H1 (cell line): ENCODE data around the gene GPC1. TPM values are rescaled to one million over a fixed set of nuclear protein-coding genes. Genes with fewer than 3 reads are reported as not detected.
A peak's percentile ranks its signal among the peaks of the same experiment; 100 is the strongest.

Experiments used
- CTCF ChIA-PET: fragments of 300-600 bp; sonication (Branson Sonifier 250); formaldehyde crosslinking; loops from one replicate; lab custom pipeline; 2021; ENCODE audit not compliant: partially characterized antibody; lab: Charles Lee
- POLR2A ChIA-PET: fragments of 300-600 bp; sonication (Branson Sonifier 250); formaldehyde crosslinking; loops from one replicate; lab custom pipeline; 2021; ENCODE audit warnings: inconsistent platforms; ENCODE audit not compliant: partially characterized antibody; lab: Charles Lee
- DNase-seq, 2 experiments: peaks; one replicate each; pipeline versions ENCODE4 v3.0.0 to v3.0.0-alpha.2; 2010 to 2022; ENCODE audit warnings: low spot score in 2 of 2, low read depth in 1 of 2, mixed read lengths in 1 of 2
- FAIRE-seq: peaks from 2 replicates; lab custom pipeline; 2011; peaks lifted over from hg19 to GRCh38; lab: Jason Lieb, UNC
- H2AFZ ChIP-seq: 2 replicates; pipeline ENCODE4 v1.8.1; 2012; ENCODE audit warnings: low read length, inconsistent platforms
- H2AK5ac ChIP-seq: 2 replicates; pipeline ENCODE4 v1.6.1; 2013; ENCODE audit warnings: low read depth, low read length
- H2BK120ac ChIP-seq: replicated peaks from 2 replicates; pipeline ENCODE3; 2013; ENCODE audit warnings: low read depth, low read length, inconsistent platforms
- H2BK12ac ChIP-seq: 2 replicates; pipeline ENCODE4 v1.6.1; 2013; ENCODE audit warnings: low read depth, low read length
- H2BK15ac ChIP-seq: 2 replicates; pipeline ENCODE4 v1.6.1; 2013; ENCODE audit warnings: low read length
- H2BK20ac ChIP-seq: 2 replicates; pipeline ENCODE4 v1.6.1; 2013; ENCODE audit warnings: low read length
- H2BK5ac ChIP-seq: 2 replicates; pipeline ENCODE4 v1.6.1; 2013; ENCODE audit warnings: low read depth, low read length
- H3K14ac ChIP-seq: 2 replicates; pipeline ENCODE4 v1.6.1; 2013; ENCODE audit warnings: inconsistent platforms; ENCODE audit not compliant: insufficient read length
- H3K18ac ChIP-seq: 2 replicates; pipeline ENCODE4 v1.6.1; 2013; ENCODE audit warnings: low read length; ENCODE audit errors: extremely low read depth
- H3K23ac ChIP-seq: 2 replicates; pipeline ENCODE4 v1.6.1; 2013; ENCODE audit warnings: inconsistent platforms; ENCODE audit not compliant: insufficient read length
- H3K23me2 ChIP-seq: 2 replicates; pipeline ENCODE4 v1.6.1; 2013; ENCODE audit warnings: low read depth, low read length
- H3K27ac ChIP-seq: 2 replicates; pipeline ENCODE4 v1.6.1; 2011; ENCODE audit warnings: low read depth, low read length, inconsistent platforms
- H3K27me3 ChIP-seq, 4 experiments: replicated peaks in 1 of 4; 1 replicate in 1 of 4; 2 replicates in 3 of 4; pipeline versions ENCODE4 v1.6.1 to v1.8.1; 2011 to 2013; ENCODE audit warnings: low read length in 3 of 4, mild to moderate bottlenecking in 3 of 4, inconsistent platforms in 2 of 4, mixed read lengths in 2 of 4, moderate library complexity in 1 of 4; ENCODE audit not compliant: control insufficient read depth in 3 of 4, insufficient read depth in 3 of 4; ENCODE audit errors: extremely low read depth in 1 of 4
- H3K36me3 ChIP-seq, 4 experiments: 2 replicates each; pipeline versions ENCODE4 v1.6.1 to v1.8.1; 2011 to 2013; ENCODE audit warnings: mild to moderate bottlenecking in 4 of 4, low read length in 3 of 4, moderate library complexity in 2 of 4, control low read depth in 1 of 4, inconsistent platforms in 1 of 4; ENCODE audit not compliant: insufficient read depth in 4 of 4, control insufficient read depth in 2 of 4
- H3K4ac ChIP-seq: replicated peaks from 2 replicates; pipeline ENCODE3; 2013; ENCODE audit warnings: low read length, low read depth, mixed read lengths, inconsistent platforms; ENCODE audit not compliant: insufficient read length
- H3K4me1 ChIP-seq, 4 experiments: replicated peaks in 1 of 4; 1 replicate in 1 of 4; 2 replicates in 3 of 4; pipeline versions ENCODE4 v1.6.1 to v1.8.1; 2011 to 2013; ENCODE audit warnings: low read length in 3 of 4, inconsistent platforms in 2 of 4, mixed read lengths in 1 of 4; ENCODE audit not compliant: insufficient read depth in 4 of 4, control insufficient read depth in 3 of 4
- H3K4me2 ChIP-seq, 2 experiments: 2 replicates each; pipeline versions ENCODE4 v1.6.1 to v1.8.1; 2011 to 2013; ENCODE audit warnings: low read depth in 2 of 2, low read length in 2 of 2, control low read depth in 1 of 2, inconsistent platforms in 1 of 2, mild to moderate bottlenecking in 1 of 2; ENCODE audit not compliant: insufficient read depth in 1 of 2
- H3K4me3 ChIP-seq, 4 experiments: fragments of 200-600, 300-600 bp in 1 of 4; sonication (generic), shearing (Covaris generic), sonication (Bioruptor Twin) in 1 of 4; 2 replicates each; pipeline versions ENCODE4 v1.5.1 to v1.8.1; 2011 to 2016; ENCODE audit warnings: low read length in 4 of 4, low read depth in 3 of 4, control low read depth in 2 of 4, inconsistent platforms in 2 of 4, mild to moderate bottlenecking in 2 of 4, mixed read lengths in 1 of 4, moderate library complexity in 1 of 4; ENCODE audit not compliant: insufficient read depth in 2 of 4; ENCODE audit errors: extremely low read depth in 1 of 4
- H3K56ac ChIP-seq: replicated peaks from 2 replicates; pipeline ENCODE3; 2013; ENCODE audit warnings: low read depth, mild to moderate bottlenecking, mixed read lengths, low read length, inconsistent platforms; ENCODE audit not compliant: insufficient read length
- H3K79me1 ChIP-seq: 2 replicates; pipeline ENCODE4 v1.6.1; 2013; ENCODE audit warnings: low read depth, low read length, control low read depth
- H3K79me2 ChIP-seq, 2 experiments: 2 replicates each; pipeline versions ENCODE4 v1.6.1 to v1.8.1; 2012 to 2013; ENCODE audit warnings: low read length in 2 of 2, mild to moderate bottlenecking in 2 of 2, inconsistent platforms in 1 of 2; ENCODE audit not compliant: insufficient read depth in 2 of 2, control insufficient read depth in 1 of 2
- H3K9ac ChIP-seq, 4 experiments: replicated peaks in 1 of 4; 1 replicate in 1 of 4; 2 replicates in 3 of 4; pipeline versions ENCODE4 v1.6.1 to v1.8.1; 2011 to 2013; ENCODE audit warnings: low read depth in 3 of 4, low read length in 3 of 4, control low read depth in 2 of 4, mild to moderate bottlenecking in 2 of 4, moderate library complexity in 2 of 4, inconsistent platforms in 1 of 4; ENCODE audit errors: extremely low read depth in 1 of 4
- H3K9me3 ChIP-seq, 2 experiments: 2 replicates each; pipeline versions ENCODE4 v1.6.1 to v1.8.1; 2012 to 2013; ENCODE audit warnings: mild to moderate bottlenecking in 2 of 2, moderate library complexity in 2 of 2, control low read depth in 1 of 2, inconsistent platforms in 1 of 2, low read depth in 1 of 2, low read length in 1 of 2, mixed read lengths in 1 of 2; ENCODE audit not compliant: insufficient read depth in 2 of 2
- H4K20me1 ChIP-seq, 2 experiments: replicated peaks in 1 of 2; 2 replicates each; pipeline versions ENCODE3 to v1.8.1; 2011 to 2013; ENCODE audit warnings: inconsistent platforms in 2 of 2, low read length in 2 of 2, mild to moderate bottlenecking in 1 of 2; ENCODE audit not compliant: insufficient read depth in 2 of 2, control insufficient read depth in 1 of 2
- H4K5ac ChIP-seq: 2 replicates; pipeline ENCODE4 v1.6.1; 2013; ENCODE audit warnings: low read length, low read depth, mixed read lengths, inconsistent platforms; ENCODE audit not compliant: insufficient read length
- H4K8ac ChIP-seq: 2 replicates; pipeline ENCODE4 v1.8.0; 2013; ENCODE audit warnings: mild to moderate bottlenecking, moderate library complexity, low read length, inconsistent platforms; ENCODE audit not compliant: insufficient read depth; ENCODE audit errors: extremely low read depth
- H4K91ac ChIP-seq: replicated peaks from 2 replicates; pipeline ENCODE3; 2013; ENCODE audit warnings: low read length, mixed read lengths, inconsistent platforms; ENCODE audit not compliant: insufficient read length
- ATF3 ChIP-seq: IDR thresholded peaks from 2 replicates; pipeline ENCODE4 v1.6.1; 2011; ENCODE audit warnings: low read depth, mild to moderate bottlenecking, low read length; ENCODE audit not compliant: insufficient read depth
- BRCA1 ChIP-seq: IDR thresholded peaks from 2 replicates; pipeline ENCODE4 v1.6.1; 2012; ENCODE audit warnings: low read depth, low read length, improper control_type of control experiment
- EZH2 ChIP-seq: fragments of 200-600 bp; sonication (generic); IDR thresholded peaks from 2 replicates; pipeline ENCODE4 v1.7.1; 2012; ENCODE audit warnings: low read depth, mild to moderate bottlenecking, moderate library complexity, low read length, inconsistent platforms; ENCODE audit not compliant: severe bottlenecking
- GTF2F1 ChIP-seq: IDR thresholded peaks from 2 replicates; pipeline ENCODE4 v1.6.1; 2012; ENCODE audit warnings: low read depth, low read length, improper control_type of control experiment, borderline replicate concordance
- JUND ChIP-seq: IDR thresholded peaks from 2 replicates; pipeline ENCODE4 v1.6.1; 2011; ENCODE audit warnings: mild to moderate bottlenecking, improper control_type of control experiment, low read length
- KDM5A ChIP-seq: fragments of 200-600 bp; IDR thresholded peaks from 2 replicates; pipeline ENCODE4 v1.7.1; 2012; ENCODE audit warnings: mild to moderate bottlenecking, low read length, inconsistent platforms, mixed read lengths
- PHF8 ChIP-seq: fragments of 200-600 bp; sonication (generic); conservative IDR thresholded peaks from 2 replicates; pipeline ENCODE4 v1.7.1; 2012; ENCODE audit warnings: low read depth, mild to moderate bottlenecking, inconsistent platforms, low read length, moderate library complexity
- RNF2 ChIP-seq: fragments of 200-900, 300-1000 bp; sonication (generic); IDR thresholded peaks from 2 replicates; pipeline ENCODE4 v1.7.1; 2016; ENCODE audit warnings: borderline replicate concordance, low read depth, mild to moderate bottlenecking, antibody characterized with exemption, low read length; ENCODE audit not compliant: poor library complexity, severe bottlenecking; ENCODE audit errors: missing control alignments
- SAP30 ChIP-seq: fragments of 300-600 bp; sonication (generic); IDR thresholded peaks from 2 replicates; pipeline ENCODE4 v1.7.1; 2012; ENCODE audit warnings: low read length, moderate library complexity, mild to moderate bottlenecking, inconsistent platforms; ENCODE audit not compliant: insufficient read depth, insufficient replicate concordance
- SIN3A ChIP-seq, 2 experiments: IDR thresholded peaks in 1 of 2; conservative IDR thresholded peaks in 1 of 2; 2 replicates each; pipeline ENCODE4 v1.6.1; 2011 to 2012; ENCODE audit warnings: low read length in 2 of 2, improper control_type of control experiment in 1 of 2, low read depth in 1 of 2, mild to moderate bottlenecking in 1 of 2
- SP2 ChIP-seq: IDR thresholded peaks from 2 replicates; pipeline ENCODE4 v1.6.1; 2012; ENCODE audit warnings: mild to moderate bottlenecking, low read length, inconsistent platforms
- TAF1 ChIP-seq: IDR thresholded peaks from 2 replicates; pipeline ENCODE4 v1.6.1; 2011; ENCODE audit warnings: mild to moderate bottlenecking, low read depth, low read length
- WGBS, 2 experiments: shearing (Covaris generic) in 1 of 2; methylation state at CpG; one replicate each; pipeline versions ENCODE4 v1.1.6 to v1.1.7; 2013 to 2015; ENCODE audit warnings: low lambda C conversion rate in 2 of 2, mixed read lengths in 2 of 2, inconsistent platforms in 1 of 2, low coverage in 1 of 2, missing lambda C conversion rate in 1 of 2; ENCODE audit not compliant: insufficient replicate concordance in 2 of 2, insufficient coverage in 1 of 2, insufficient read length in 1 of 2; ENCODE audit errors: extremely low coverage in 1 of 2, missing lambda C conversion rate in 1 of 2; 5-methylcytosine and 5-hydroxymethylcytosine counted together
- polyA plus RNA-seq, 7 experiments: library from polyadenylated mRNA; depleted of rRNA in 3 of 7; stranded (reverse) in 5 of 7; unstranded in 2 of 7; fragments of >200 nt in 5 of 7; fragments of 200-250 nt in 2 of 7; gene quantifications; 1 replicate in 5 of 7; 2 replicates in 1 of 7; 4 replicates in 1 of 7; pipeline versions ENCODE4 v1.2.1 to v1.2.3, GENCODE V29; 2011 to 2013; ENCODE audit warnings: missing spikeins in 2 of 7, mixed read lengths in 2 of 7
- total RNA-seq: library from RNA; stranded (reverse); fragmentation: NEBNext Ultra II Directional; extraction: Animal tissue kit (Norgen Biotek cat#: 25700); gene quantifications from 2 replicates; pipeline ENCODE4 v1.2.1, GENCODE V29; 2021

Gene GPC1
- total and polyA plus RNA-seq, 2 of the 8 experiments (the other 6 are each of a cell fraction or from before 2014, with no cell fraction given): 21.9 to 28.3 TPM

DNA sequence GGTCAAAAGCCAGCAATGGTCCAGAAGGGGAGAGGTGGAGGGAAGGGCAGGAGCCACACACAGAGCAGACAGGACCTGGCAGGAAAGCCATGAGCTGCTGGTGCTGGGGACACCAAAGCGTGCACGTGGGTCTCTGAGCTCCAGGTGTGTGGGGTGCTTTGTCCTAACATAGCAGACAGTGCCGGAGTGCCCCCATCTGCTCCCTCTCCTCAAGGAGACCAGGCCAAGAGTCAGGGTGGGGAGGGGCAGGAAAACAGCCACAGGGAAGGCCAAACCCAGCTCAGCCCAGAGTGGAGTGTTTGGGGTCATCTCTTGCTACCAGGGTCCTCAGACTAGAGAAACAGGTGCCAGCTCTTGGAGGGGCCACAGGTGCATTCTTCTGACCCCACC, 4.2 kb upstream of the GPC1 start:
- CTCF ChIA-PET: no interaction called here
- Histone ChIP-seq H4K91ac (no peak overlapping the region), H2BK15ac (no peak overlapping the region), H3K9ac (no peak overlapping the region), H2AK5ac (no peak overlapping the region), H3K27ac (no peak overlapping the region), H3K79me2 (no peaks in the 10 kb centered on the region), H3K14ac (no peak overlapping the region), H4K8ac (no peak overlapping the region; the same call in 1 of the 2 replicates), H3K27me3 (peaks cover 0 to 20% (median 8%) of the 10 kb centered on the region in 4 experiments; a peak in 3 of 7 replicates), H2AFZ (no peak overlapping the region), H3K23me2 (peaks cover 5% of the 10 kb centered on the region; the same call in 1 of the 2 replicates), H3K4me3 (no peak overlapping the region), H2BK20ac (no peak overlapping the region), H3K23ac (no peak overlapping the region), H3K79me1 (no peaks in the 10 kb centered on the region), H3K4me1 (peaks cover 0 to 12% (median 0%) of the 10 kb centered on the region in 4 experiments; a peak in 3 of 7 replicates), H4K5ac (no peak overlapping the region), H2BK120ac (no peak overlapping the region), H3K4me2 (no peak overlapping the region), H3K36me3 (no peaks in the 10 kb centered on the region), H3K56ac (no peak overlapping the region), H3K9me3 (no peaks in the 10 kb centered on the region; a peak in 1 of 4 replicates), H2BK5ac (no peak overlapping the region), H2BK12ac (peak overlapping the region; percentile 17; the same call in 1 of the 2 replicates), H3K18ac (no peak overlapping the region), H3K4ac (no peak overlapping the region), H4K20me1 (no peaks in the 10 kb centered on the region)
- no peak for FAIRE-seq
- DNase-seq: peak in 1 of 2 experiments; percentile 16
- POLR2A ChIA-PET: no interaction called here
- 82% methylated on average over 3 of the region's 3 CpGs; no CpG with 5 or more reads in 1 of the 2 experiments for WGBS, 2 experiments
- no peak for TF ChIP-seq JUND
- no peak for TF ChIP-seq KDM5A
- no peak for TF ChIP-seq PHF8
- TF ChIP-seq BRCA1: no peak
- TF ChIP-seq SAP30: no peak
- TF ChIP-seq TAF1: no peak
- no peak for TF ChIP-seq GTF2F1
- TF ChIP-seq RNF2: no peak
- no peak for TF ChIP-seq EZH2
- no peak for TF ChIP-seq SP2
- TF ChIP-seq ATF3: no peak
- no peak for TF ChIP-seq SIN3A (conservative IDR thresholded peaks at IDR 0.05 in 1 of 2, IDR thresholded peaks at IDR 0.05 in 1 of 2; ENCODE audit: low read depth in 1 of 2, low read length in 2 of 2)
